WERI-Rb-1 (cell line): ENCODE results near the gene RUVBL1.

Source experiments
- DNase-seq: peaks from one replicate; pipeline ENCODE4 v3.0.0-alpha.2; 2020
- H3K27ac ChIP-seq: fragments of 250-450 bp; sonication (Bioruptor Pico); 2 replicates; pipeline ENCODE4 v1.5.1; 2020; ENCODE audit warnings: mild to moderate bottlenecking, moderate library complexity
- H3K27me3 ChIP-seq: fragments of 250-450 bp; sonication (Bioruptor Pico); 2 replicates; pipeline ENCODE4 v1.5.1; 2021; ENCODE audit warnings: mild to moderate bottlenecking, low read depth, moderate library complexity; ENCODE audit not compliant: insufficient read depth, severe bottlenecking
- H3K36me3 ChIP-seq: fragments of 250-450 bp; sonication (Bioruptor Pico); 2 replicates; pipeline ENCODE4 v1.5.1; 2020; ENCODE audit warnings: mild to moderate bottlenecking, moderate library complexity
- H3K4me3 ChIP-seq: 2 replicates; pipeline ENCODE4 v1.5.1; 2011; ENCODE audit warnings: low read depth, mild to moderate bottlenecking, control low read depth, low read length
- H3K9me3 ChIP-seq: fragments of 250-450 bp; sonication (Bioruptor Pico); 2 replicates; pipeline ENCODE4 v1.5.1; 2021; ENCODE audit warnings: mild to moderate bottlenecking, moderate library complexity; ENCODE audit not compliant: severe bottlenecking
- TF ChIP-seq, protein P1 (sequence below): IDR thresholded peaks from 2 replicates; pipeline ENCODE4 v1.5.1; 2011; ENCODE audit warnings: low read depth, mild to moderate bottlenecking, control low read depth, inconsistent platforms, low read length

RUVBL1 gene

GRCh38 chr3:128123538-128124368 is at the start of gene RUVBL1:
RUVBL1 (minus strand) TSS chr3:128123812; CDS start chr3:128123724, 88 bp downstream.
- DNase-seq: peak; percentile 98
- H3K9me3 ChIP-seq: no peaks in the 10 kb centered on the region
- peak within 1 kb of the TSS; percentile 83 for H3K27ac ChIP-seq
- peak within 1 kb of the TSS; percentile 73 for H3K4me3 ChIP-seq
- no peaks in the 10 kb centered on the region for H3K27me3 ChIP-seq
- TF ChIP-seq, protein P1, sequence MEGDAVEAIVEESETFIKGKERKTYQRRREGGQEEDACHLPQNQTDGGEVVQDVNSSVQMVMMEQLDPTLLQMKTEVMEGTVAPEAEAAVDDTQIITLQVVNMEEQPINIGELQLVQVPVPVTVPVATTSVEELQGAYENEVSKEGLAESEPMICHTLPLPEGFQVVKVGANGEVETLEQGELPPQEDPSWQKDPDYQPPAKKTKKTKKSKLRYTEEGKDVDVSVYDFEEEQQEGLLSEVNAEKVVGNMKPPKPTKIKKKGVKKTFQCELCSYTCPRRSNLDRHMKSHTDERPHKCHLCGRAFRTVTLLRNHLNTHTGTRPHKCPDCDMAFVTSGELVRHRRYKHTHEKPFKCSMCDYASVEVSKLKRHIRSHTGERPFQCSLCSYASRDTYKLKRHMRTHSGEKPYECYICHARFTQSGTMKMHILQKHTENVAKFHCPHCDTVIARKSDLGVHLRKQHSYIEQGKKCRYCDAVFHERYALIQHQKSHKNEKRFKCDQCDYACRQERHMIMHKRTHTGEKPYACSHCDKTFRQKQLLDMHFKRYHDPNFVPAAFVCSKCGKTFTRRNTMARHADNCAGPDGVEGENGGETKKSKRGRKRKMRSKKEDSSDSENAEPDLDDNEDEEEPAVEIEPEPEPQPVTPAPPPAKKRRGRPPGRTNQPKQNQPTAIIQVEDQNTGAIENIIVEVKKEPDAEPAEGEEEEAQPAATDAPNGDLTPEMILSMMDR: no peak
- peaks cover under 1% of the 10 kb centered on the region for H3K36me3 ChIP-seq

DNA sequence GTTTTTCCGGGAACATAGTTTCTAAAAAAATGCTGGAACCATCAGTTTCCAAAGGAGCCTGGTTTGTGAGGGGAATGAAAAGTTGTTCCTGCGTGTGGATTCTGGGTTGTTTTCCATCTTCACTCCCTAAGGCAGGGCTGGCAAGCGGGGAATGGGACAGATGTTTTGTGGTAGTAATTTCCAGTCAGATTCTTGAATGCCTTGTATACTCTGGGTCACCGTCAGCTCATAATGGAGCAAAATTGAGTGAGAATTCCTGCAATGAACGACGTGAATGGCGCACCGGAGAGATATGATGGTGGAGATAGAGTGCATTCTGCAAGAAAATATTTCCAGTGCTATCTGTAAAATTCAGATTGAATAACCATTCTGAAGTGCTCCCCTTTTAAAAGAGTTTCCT is 49.6 kb upstream of the RUVBL1 start:
- H3K27me3 ChIP-seq: no peaks in the 10 kb centered on the region
- no peak for DNase-seq
- H3K27ac ChIP-seq: no peak overlapping the region
- no peaks in the 10 kb centered on the region for H3K36me3 ChIP-seq
- H3K4me3 ChIP-seq: no peak overlapping the region
- TF ChIP-seq, protein P1: no peak
- no peaks in the 10 kb centered on the region for H3K9me3 ChIP-seq

- H3K27me3 ChIP-seq: no peaks in the 10 kb centered on the region
- TF ChIP-seq, protein P1: peak; percentile 83
- peak; percentile 80 for DNase-seq
- no peak overlapping the region for H3K4me3 ChIP-seq
- H3K27ac ChIP-seq: no peak overlapping the region
- no peaks in the 10 kb centered on the region for H3K36me3 ChIP-seq
- H3K9me3 ChIP-seq: no peaks in the 10 kb centered on the region
Measured at GRCh38 chr3:128170866-128171516, 47.4 kb upstream of the RUVBL1 start.

GRCh38 chr3:128168836-128169235 is 45.2 kb upstream of the RUVBL1 start:
- no peaks in the 10 kb centered on the region for H3K36me3 ChIP-seq
- no peaks in the 10 kb centered on the region for H3K9me3 ChIP-seq
- DNase-seq: no peak
- TF ChIP-seq, protein P1: no peak
- no peak overlapping the region for H3K4me3 ChIP-seq
- H3K27me3 ChIP-seq: no peaks in the 10 kb centered on the region
- no peak overlapping the region for H3K27ac ChIP-seq

- H3K9me3 ChIP-seq: no peaks in the 10 kb centered on the region
- H3K27me3 ChIP-seq: no peaks in the 10 kb centered on the region
- DNase-seq: no peak
- no peak overlapping the region for H3K27ac ChIP-seq
- H3K36me3 ChIP-seq: no peaks in the 10 kb centered on the region
- no peak overlapping the region for H3K4me3 ChIP-seq
- TF ChIP-seq, protein P1: no peak
Measured at GRCh38 chr3:128167973-128168674, 44.5 kb upstream of the RUVBL1 start.
